Measurements from ENCODE around the gene LYPD6B. TPM values are rescaled to one million over a fixed set of nuclear protein-coding genes. Genes with fewer than 3 reads are reported as not detected.

Gene LYPD6B
- total RNA-seq, 1 experiment from 2014 or later, result 2.0 TPM

- H3K4ac ChIP-seq (ENCODE audit: low read depth, low read length), result no peak overlapping the region
- H3K27me3 Mint-ChIP-seq (ENCODE audit: low read depth), result no peaks in the 10 kb centered on the region
Measured at GRCh38 chr2:149204686-149205085, 166.2 kb downstream of the LYPD6B start.

More at GRCh38 chr2:149204686-149205085, 166.2 kb downstream of the LYPD6B start:
- no peaks in the 10 kb centered on the region for H3K9me3 Mint-ChIP-seq
- Histone ChIP-seq H3K27ac (ENCODE audit: insufficient read length, low read depth, low read length) (no peak overlapping the region), H3K56ac (ENCODE audit: insufficient read length, low read depth, low read length) (no peak overlapping the region), H2AK5ac (ENCODE audit: insufficient read length, low read length) (no peak overlapping the region), H3K9me3 (ENCODE audit: control insufficient read depth, low read depth, low read length) (no peaks in the 10 kb centered on the region), H3K4me2 (ENCODE audit: insufficient read depth, insufficient read length, low read length) (no peak overlapping the region), H4K91ac (ENCODE audit: insufficient read length, low read depth, low read length) (no peak overlapping the region), H2BK12ac (ENCODE audit: insufficient read length, low read depth, low read length) (no peak overlapping the region), H3K23me2 (ENCODE audit: insufficient read length, low read depth, low read length, poor library complexity, severe bottlenecking) (no peaks in the 10 kb centered on the region), H3K23ac (ENCODE audit: insufficient read length, low read depth, low read length) (no peak overlapping the region), H3K18ac (ENCODE audit: insufficient read length, low read depth, low read length) (no peak overlapping the region), H3T11ph (ENCODE audit: low read length) (no peak overlapping the region), H4K20me1 (ENCODE audit: control insufficient read depth, insufficient read depth, insufficient read length) (no peaks in the 10 kb centered on the region), H4K8ac (replicated peaks; ENCODE audit: insufficient read length, low read depth, low read length) (no peak overlapping the region), H2AFZ (ENCODE audit: low read length) (no peak overlapping the region), H2BK20ac (ENCODE audit: low read depth, low read length, poor library complexity, severe bottlenecking) (no peak overlapping the region), H2BK120ac (ENCODE audit: low read depth, low read length, poor library complexity, severe bottlenecking) (no peak overlapping the region), H3K14ac (ENCODE audit: insufficient read depth, low read length) (no peak overlapping the region; the same call in 1 of the 2 replicates), H2BK5ac (ENCODE audit: insufficient read length, low read length) (no peak overlapping the region), H3K4me1 (ENCODE audit: insufficient read depth, low read length) (no peaks in the 10 kb centered on the region), H3K27me3 (ENCODE audit: insufficient read depth, low read length) (no peaks in the 10 kb centered on the region), H3K79me1 (ENCODE audit: insufficient read depth, low read depth, low read length, poor library complexity, severe bottlenecking) (no peaks in the 10 kb centered on the region), H3K9ac (ENCODE audit: extremely low read depth, insufficient read length, low read length) (no peak overlapping the region), H4K5ac (ENCODE audit: insufficient read length, low read depth, low read length) (no peak overlapping the region), H2BK15ac (ENCODE audit: low read depth, low read length) (no peak overlapping the region), H3K79me2 (ENCODE audit: insufficient read depth, low read length) (no peaks in the 10 kb centered on the region)
- H3K4me1 Mint-ChIP-seq, result no peaks in the 10 kb centered on the region
- H3K27ac Mint-ChIP-seq, result no peak overlapping the region
- TF ChIP-seq CTCF (conservative IDR thresholded peaks at IDR 0.05), result no peak
- no CpG with 5 or more reads among the region's 4 CpGs for WGBS (ENCODE audit: extremely low coverage, insufficient read length, low lambda C conversion rate)
- no peak overlapping the region for H3K4me3 Mint-ChIP-seq
- DNase-seq, result no peak
- no peaks in the 10 kb centered on the region for H3K36me3 Mint-ChIP-seq (ENCODE audit: insufficient read depth in 1 of 3, low read depth in 3 of 3)

Measured in H9 (cell line).